HL-60 (cell line): ENCODE data around the gene NRAP.

Experiments used
- CTCF ChIP-seq: IDR thresholded peaks from one replicate; pipeline ENCODE4 v1.5.1; 2011; ENCODE audit warnings: low read length, control low read depth, inconsistent platforms; ENCODE audit not compliant: insufficient read depth
- GABPA ChIP-seq: IDR thresholded peaks from 2 replicates; pipeline ENCODE4 v1.6.1; 2012; ENCODE audit warnings: low read depth
- POLR2AphosphoS5 ChIP-seq: IDR thresholded peaks from 2 replicates; pipeline ENCODE4 v1.6.1; 2012; ENCODE audit warnings: low read depth
- REST ChIP-seq: IDR thresholded peaks from 2 replicates; pipeline ENCODE4 v1.6.1; 2012; ENCODE audit warnings: low read depth; ENCODE audit not compliant: insufficient replicate concordance
- SPI1 ChIP-seq: IDR thresholded peaks from 2 replicates; pipeline ENCODE4 v1.6.1; 2012; ENCODE audit warnings: low read depth, mild to moderate bottlenecking, borderline replicate concordance

DNA sequence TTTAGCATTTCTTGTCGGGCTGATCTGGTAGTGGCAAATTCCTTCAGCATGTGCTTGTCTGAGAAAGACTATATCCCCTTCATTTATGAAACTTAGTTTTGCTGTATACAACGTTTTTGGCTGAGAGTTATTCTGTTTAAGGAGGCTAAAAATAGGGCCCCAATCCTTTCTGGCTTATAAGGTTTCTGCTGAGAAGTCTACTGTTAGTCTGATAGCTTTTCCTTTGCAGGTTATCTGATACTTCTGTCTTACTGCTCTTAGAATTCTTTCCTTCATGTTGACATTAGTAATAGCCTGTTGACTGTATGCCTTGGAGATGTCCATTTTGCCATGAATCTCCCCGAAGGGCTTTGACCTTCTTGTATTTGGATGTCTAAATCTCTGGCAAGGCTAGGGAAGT is 25.7 kb upstream of the NRAP start:
- no peak for TF ChIP-seq CTCF
- TF ChIP-seq GABPA, result no peak
- TF ChIP-seq REST, result no peak
- no peak for TF ChIP-seq POLR2AphosphoS5
- no peak for TF ChIP-seq SPI1
